HEK293 (cell line): ENCODE measurements around the gene CCDC195.

Experiments
- CTCF ChIA-PET: fragments of 350-600 bp; formaldehyde crosslinking; extraction: SDS; loops from one replicate; lab custom pipeline; 2021; ENCODE audit warnings: antibody characterized with exemption; lab: Yijun Ruan, JAX
- POLR2A ChIA-PET: fragments of 300-600 bp; formaldehyde crosslinking; extraction: SDS; loops from one replicate; lab custom pipeline; 2020; ENCODE audit warnings: antibody characterized with exemption, inconsistent platforms; lab: Yijun Ruan, JAX
- H3K27ac ChIP-seq: fragments of 200-500 bp; sonication (Bioruptor generic); 2 replicates; pipeline ENCODE4 v1.5.1; 2014; ENCODE audit warnings: low read depth, low read length, control low read depth, inconsistent platforms; ENCODE audit errors: extremely low read depth
- H3K36me3 ChIP-seq, 2 experiments: fragments of 200-500 bp in 1 of 2; sonication (Bioruptor generic) in 1 of 2; 1 replicate in 1 of 2; 2 replicates in 1 of 2; pipeline ENCODE4 v1.5.1; 2014 to 2017; ENCODE audit warnings: inconsistent platforms in 2 of 2, low read length in 2 of 2; ENCODE audit not compliant: control insufficient read depth in 2 of 2, insufficient read depth in 1 of 2
- H3K4me1 ChIP-seq: fragments of 200-500 bp; sonication (Bioruptor generic); 2 replicates; pipeline ENCODE4 v1.5.1; 2014; ENCODE audit warnings: mild to moderate bottlenecking, low read length, inconsistent platforms; ENCODE audit not compliant: control insufficient read depth, insufficient read depth
- H3K4me3 ChIP-seq: 2 replicates; pipeline ENCODE4 v1.5.1; 2011; ENCODE audit warnings: low read depth, mild to moderate bottlenecking, control low read depth, low read length, moderate library complexity
- H3K9me3 ChIP-seq: fragments of 200-500 bp; sonication (Bioruptor generic); 2 replicates; pipeline ENCODE4 v1.5.1; 2014; ENCODE audit warnings: low read depth, low read length, inconsistent platforms; ENCODE audit not compliant: control insufficient read depth, insufficient read depth
- SETDB1 ChIP-seq: IDR thresholded peaks from one replicate; pipeline ENCODE4 v1.6.1; 2017; ENCODE audit warnings: mild to moderate bottlenecking, low read length, moderate library complexity, mixed read lengths; ENCODE audit not compliant: insufficient read length
- TRIM28 ChIP-seq: IDR thresholded peaks from 2 replicates; pipeline ENCODE4 v1.6.1; 2011; ENCODE audit warnings: low read length, control low read depth, borderline replicate concordance
- ZNF223 ChIP-seq: fragments of 450-650 bp; formaldehyde crosslinking; IDR thresholded peaks from 2 replicates; pipeline ENCODE4 v1.5.1; 2016; ENCODE audit warnings: missing biosample characterization, missing genetic modification characterization
- ZNF529 ChIP-seq: fragments of 450-650 bp; formaldehyde crosslinking; IDR thresholded peaks from 2 replicates; pipeline ENCODE4 v1.5.1; 2017; ENCODE audit warnings: missing genetic modification characterization, missing biosample characterization; ENCODE audit not compliant: insufficient replicate concordance

CCDC195 gene

DNA sequence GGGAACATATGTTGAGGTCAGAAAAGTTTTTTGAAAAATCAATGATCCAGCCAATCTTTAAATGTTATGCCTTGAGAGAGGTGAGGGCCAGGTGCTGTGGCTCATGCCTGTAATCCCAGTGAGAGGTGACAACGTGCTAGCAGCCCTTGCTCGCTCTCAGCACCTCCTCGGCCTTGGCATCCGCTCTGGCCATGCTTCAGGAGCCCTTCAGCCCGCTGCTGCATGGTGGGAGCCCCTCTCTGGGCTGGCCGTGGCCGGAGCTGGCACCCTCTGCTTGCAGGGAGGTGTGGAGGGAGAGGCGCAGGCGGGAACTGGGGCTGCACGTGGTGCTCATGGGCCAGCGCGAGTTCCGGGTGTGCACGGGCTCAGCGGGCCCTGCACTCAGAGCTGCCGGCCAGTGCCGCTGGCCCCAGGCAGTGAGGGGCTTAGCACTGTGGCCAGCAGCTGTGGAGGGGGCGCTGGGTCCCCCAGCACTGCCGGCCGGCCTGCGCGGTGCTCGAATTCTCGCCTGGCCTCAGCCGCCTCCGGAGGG, 61.1 kb downstream of the CCDC195 start:
- POLR2A ChIA-PET: no interaction called here
- Histone ChIP-seq H3K4me3 (no peak overlapping the region), H3K36me3 (no peaks in the 10 kb centered on the region), H3K27ac (no peak overlapping the region), H3K4me1 (no peaks in the 10 kb centered on the region), H3K9me3 (no peaks in the 10 kb centered on the region)
- TF ChIP-seq TRIM28: peak; percentile 54; the same call in 1 of the 2 replicates
- peak; percentile 33 for TF ChIP-seq ZNF529
- TF ChIP-seq SETDB1: peak; percentile 54
- no peak for TF ChIP-seq ZNF223 (tag by site-specific recombination)
- CTCF ChIA-PET: no interaction called here
